HepG2 (cell line): ENCODE data around the gene MAPK10. TPM values are rescaled to one million over a fixed set of nuclear protein-coding genes. Genes with fewer than 3 reads are reported as not detected.

Experiments
- ATAC-seq: fragments of 200-7000 bp; cut with Tn5 transposase; 3 replicates; pipeline ENCODE4 v1.9.1; 2020; ENCODE audit warnings: mild to moderate bottlenecking, moderate library complexity
- BruUV-seq: library from RNA; stranded (reverse); fragments of 400-500 nt; replicated peaks from 2 replicates; lab custom pipeline; 2021; lab: Mats Ljungman, UMichigan
- CTCF ChIA-PET: fragments of 300-600 bp; formaldehyde crosslinking; extraction: SDS; loops from one replicate; lab custom pipeline; 2021; ENCODE audit warnings: low total read pairs, inconsistent platforms, low intra/inter-chr PET ratio; lab: Yijun Ruan, JAX
- POLR2A ChIA-PET: fragments of 350-600 bp; sonication (Branson Sonifier 250); formaldehyde crosslinking; loops from one replicate; lab custom pipeline; 2020; ENCODE audit warnings: antibody characterized with exemption, inconsistent platforms; lab: Yijun Ruan, JAX
- DNase-seq: peaks from one replicate; pipeline ENCODE4 v3.0.0-alpha.2; 2015; ENCODE audit warnings: low spot score
- FAIRE-seq: peaks from 3 replicates; lab custom pipeline; 2011; peaks lifted over from hg19 to GRCh38; lab: Jason Lieb, UNC
- H2AFZ ChIP-seq: one replicate; pipeline ENCODE4 v1.6.1; 2011; ENCODE audit warnings: low read length, inconsistent platforms
- H3K27ac ChIP-seq: fragments of 300-600 bp; 3 replicates; pipeline ENCODE4 v1.8.0; 2011; ENCODE audit warnings: mixed run types, mild to moderate bottlenecking, mixed read lengths, low read length, inconsistent platforms; ENCODE audit not compliant: insufficient read depth; ENCODE audit errors: extremely low read length
- H3K27me3 ChIP-seq, 2 experiments: fragments of 200-600 bp in 1 of 2; 2 replicates in 1 of 2; 3 replicates in 1 of 2; pipeline versions ENCODE4 v1.6.0 to v1.8.0; 2011; ENCODE audit warnings: low read length in 2 of 2, mild to moderate bottlenecking in 2 of 2, moderate library complexity in 2 of 2, inconsistent platforms in 1 of 2; ENCODE audit not compliant: insufficient read depth in 2 of 2, control insufficient read depth in 1 of 2
- H3K36me3 ChIP-seq, 2 experiments: fragments of 200-600 bp in 1 of 2; replicated peaks in 1 of 2; 2 replicates in 1 of 2; 3 replicates in 1 of 2; pipeline versions ENCODE4 v1.5.1 to v1.8.0; 2011; ENCODE audit warnings: low read length in 2 of 2, inconsistent platforms in 1 of 2; ENCODE audit not compliant: insufficient read depth in 2 of 2, control insufficient read depth in 1 of 2
- H3K4me1 ChIP-seq: 2 replicates; pipeline ENCODE4 v1.5.1; 2012; ENCODE audit warnings: low read length, inconsistent platforms; ENCODE audit not compliant: insufficient read depth
- H3K4me2 ChIP-seq: 2 replicates; pipeline ENCODE4 v1.6.0; 2011; ENCODE audit warnings: low read depth, low read length, inconsistent platforms
- H3K4me3 ChIP-seq, 3 experiments: fragments of 200-600 bp in 1 of 3; sonication (generic), shearing (Covaris generic) in 1 of 3; replicated peaks in 1 of 3; 2 replicates each; pipeline ENCODE4 v1.5.1; 2011 to 2016; ENCODE audit warnings: low read length in 3 of 3, inconsistent platforms in 2 of 3, low read depth in 2 of 3, mild to moderate bottlenecking in 2 of 3, control low read depth in 1 of 3, mixed read lengths in 1 of 3; ENCODE audit not compliant: insufficient read depth in 1 of 3
- H3K79me2 ChIP-seq: one replicate; pipeline ENCODE4 v1.6.1; 2011; ENCODE audit warnings: low read length, inconsistent platforms; ENCODE audit not compliant: insufficient read depth
- H3K9ac ChIP-seq: 2 replicates; pipeline ENCODE4 v1.6.0; 2011; ENCODE audit warnings: mild to moderate bottlenecking, low read depth, low read length, inconsistent platforms; ENCODE audit not compliant: insufficient read depth
- H3K9me3 ChIP-seq: 2 replicates; pipeline ENCODE4 v1.5.1; 2012; ENCODE audit warnings: mild to moderate bottlenecking, low read length
- H4K20me1 ChIP-seq: 2 replicates; pipeline ENCODE4 v1.6.0; 2011; ENCODE audit warnings: inconsistent platforms, mild to moderate bottlenecking, low read length, moderate library complexity; ENCODE audit not compliant: insufficient read depth
- DDIT3 ChIP-seq: sonication (generic); formaldehyde crosslinking; IDR thresholded peaks from 2 replicates; pipeline ENCODE4 v1.4.0; 2020; ENCODE audit warnings: mild to moderate bottlenecking, missing genetic modification reagents
- HINFP ChIP-seq: sonication (generic); formaldehyde crosslinking; IDR thresholded peaks from 2 replicates; pipeline ENCODE4 v1.4.0; 2020; ENCODE audit warnings: low read depth, mild to moderate bottlenecking, missing genetic modification reagents
- ONECUT2 ChIP-seq: sonication (generic); formaldehyde crosslinking; IDR thresholded peaks from 2 replicates; pipeline ENCODE4 v1.4.0; 2020; ENCODE audit warnings: missing genetic modification reagents
- PHB2 ChIP-seq: fragments of 450-650 bp; IDR thresholded peaks from 2 replicates; pipeline ENCODE4 v1.6.1; 2018; ENCODE audit not compliant: partially characterized antibody
- RBM22 ChIP-seq: fragments of 200-400 bp; formaldehyde crosslinking; optimal IDR thresholded peaks from 2 replicates; pipeline ENCODE3; 2017; ENCODE audit warnings: mild to moderate bottlenecking, low read length, moderate library complexity
- SKI ChIP-seq: fragments of 450-650 bp; IDR thresholded peaks from one replicate; pipeline ENCODE4 v1.6.1; 2018; ENCODE audit warnings: mild to moderate bottlenecking; ENCODE audit not compliant: partially characterized antibody
- ZC3H4 ChIP-seq: sonication (generic); formaldehyde crosslinking; IDR thresholded peaks from 2 replicates; pipeline ENCODE4 v1.4.0; 2020; ENCODE audit warnings: missing genetic modification reagents, borderline replicate concordance
- ZNF234 ChIP-seq: sonication (generic); formaldehyde crosslinking; conservative IDR thresholded peaks from 2 replicates; pipeline ENCODE4 v1.5.1; 2020; ENCODE audit warnings: mild to moderate bottlenecking, missing genetic modification reagents
- ZNF550 ChIP-seq: sonication (generic); formaldehyde crosslinking; IDR thresholded peaks from 2 replicates; pipeline ENCODE4 v1.4.0; 2020; ENCODE audit warnings: mild to moderate bottlenecking, missing genetic modification reagents, borderline replicate concordance
- WGBS: methylation state at CpG from one replicate; pipeline ENCODE4 v1.1.6; 2017; ENCODE audit warnings: low lambda C conversion rate; 5-methylcytosine and 5-hydroxymethylcytosine counted together
- in situ Hi-C: cut with HindIII; loops from 2 replicates; pipeline ENCODE4 v1.10.0; 2017; ENCODE audit warnings: low pct_unique_long_range_greater_than_20kb; ENCODE audit not compliant: extremely low pct_ligation_motif_present
- intact Hi-C: fragments of 100-400 bp; cut with micrococcal nuclease; formaldehyde crosslinking; loops from one replicate; pipeline ENCODE4 v1.10.0; 2022; ENCODE audit not compliant: unreplicated experiment
- polyA plus RNA-seq, 8 experiments: library from polyadenylated mRNA; depleted of rRNA in 3 of 8; stranded (reverse) in 7 of 8; unstranded in 1 of 8; fragments of >200 nt; fragmentation: Illumina TruSeq in 4 of 8; extraction: Trizol in 4 of 8; gene quantifications; 2 replicates each; pipeline versions ENCODE4 v1.2.1 to v1.2.3, GENCODE V29; 2011 to 2016; ENCODE audit warnings: low read depth in 4 of 8, missing spikeins in 1 of 8, mixed read lengths in 1 of 8; ENCODE audit not compliant: insufficient read depth in 1 of 8
- total RNA-seq, 5 experiments: library from RNA; depleted of rRNA; stranded (reverse); fragments of >200 nt; fragmentation: Illumina TruSeq; extraction: Trizol; gene quantifications; 2 replicates each; pipeline ENCODE4 v1.2.3, GENCODE V29; 2016; ENCODE audit warnings: low read depth in 1 of 5

The MAPK10 gene
- total and polyA plus RNA-seq, 2 of the 13 experiments (the other 11 are each of a cell fraction or from before 2014, with no cell fraction given): not detected

- Histone ChIP-seq H3K9ac (no peak overlapping the region), H3K4me1 (no peaks in the 10 kb centered on the region), H3K79me2 (no peaks in the 10 kb centered on the region), H3K4me2 (no peak overlapping the region), H3K27me3 (no peaks in the 10 kb centered on the region), H2AFZ (no peak overlapping the region), H4K20me1 (no peaks in the 10 kb centered on the region), H3K27ac (no peak overlapping the region), H3K4me3 (no peak overlapping the region), H3K9me3 (no peaks in the 10 kb centered on the region), H3K36me3 (no peaks in the 10 kb centered on the region)
- ChIA-PET CTCF (no interaction called here), POLR2A (no interaction called here)
- no peak for DNase-seq
- no TSS peak for BruUV-seq
- in situ Hi-C loops: no loop called here
- intact Hi-C loops: no loop called here
- no peak for FAIRE-seq
- TF ChIP-seq ZNF550 (CRISPR knock-in tag): no peak
- no peak for TF ChIP-seq ONECUT2 (CRISPR knock-in tag)
- no peak for TF ChIP-seq RBM22
- no peak for TF ChIP-seq SKI
- no peak for TF ChIP-seq ZNF234 (CRISPR knock-in tag)
- TF ChIP-seq HINFP (CRISPR knock-in tag): no peak
- TF ChIP-seq DDIT3 (CRISPR knock-in tag): no peak
- no peak for TF ChIP-seq ZC3H4 (CRISPR knock-in tag)
- no peak for TF ChIP-seq PHB2
- 5% methylated on average over 4 of the region's 4 CpGs for WGBS
- ATAC-seq: no peak
These were observed 200.6 kb downstream of the MAPK10 start for GRCh38 chr4:86159216-86159615.
